ENCODE data around the gene SLC6A13. TPM values are rescaled to one million over a fixed set of nuclear protein-coding genes. Genes with fewer than 3 reads are reported as not detected.

SLC6A13 gene
- total and polyA plus RNA-seq, 7 donors: 0.07 to 1.6 (median 0.50) TPM; not detected in 1

- no peaks in the 10 kb centered on the region for H3K4me1 ChIP-seq
- intact Hi-C loops (cut with DNase I): no loop called here
- peaks cover 3 to 84% of the 10 kb centered on the region in 2 donors for H3K36me3 ChIP-seq (ENCODE audit: insufficient read depth in 1 of 2, low read depth in 1 of 2)
- no peaks in the 10 kb centered on the region for H3K9me3 ChIP-seq
- ATAC-seq (no peak), DNase-seq (no peak)
- no peak overlapping the region for H3K27ac ChIP-seq
- H3K4me3 ChIP-seq: no peak overlapping the region
- TF ChIP-seq CTCF (IDR thresholded peaks at IDR 0.05): no peak
- H3K27me3 ChIP-seq (ENCODE audit: insufficient read depth in 3 of 3, low read length in 2 of 3): no peaks in the 10 kb centered on the region
- WGBS, 3 donors: 94 to 97% (median 94%) methylated on average over 1 of the region's 1 CpG
Measured at GRCh38 chr12:295132-295531, 32.5 kb upstream of the SLC6A13 start.

GRCh38 chr12:293199-293598 is 30.6 kb upstream of the SLC6A13 start:
- H3K27ac ChIP-seq: no peak overlapping the region
- no peak overlapping the region for H3K4me3 ChIP-seq
- ATAC-seq (no peak), DNase-seq (no peak)
- peaks cover 3 to 83% of the 10 kb centered on the region in 2 donors for H3K36me3 ChIP-seq (ENCODE audit: insufficient read depth in 1 of 2, low read depth in 1 of 2)
- TF ChIP-seq CTCF (IDR thresholded peaks at IDR 0.05): no peak
- H3K9me3 ChIP-seq: no peaks in the 10 kb centered on the region
- WGBS, 3 donors: 89 to 92% (median 90%) methylated on average over 5 of the region's 5 CpGs
- intact Hi-C loops (cut with DNase I): no loop called here
- H3K27me3 ChIP-seq (ENCODE audit: insufficient read depth in 3 of 3, low read length in 2 of 3): no peaks in the 10 kb centered on the region
- H3K4me1 ChIP-seq: no peaks in the 10 kb centered on the region

- no peak for ATAC-seq
Measured at GRCh38 chr12:292186-292585, 29.6 kb upstream of the SLC6A13 start.

GRCh38 chr12:291153-291723 is 28.6 kb upstream of the SLC6A13 start:
- Histone ChIP-seq H3K27ac (no peak overlapping the region), H3K27me3 (ENCODE audit: insufficient read depth in 3 of 3, low read length in 2 of 3) (no peaks in the 10 kb centered on the region), H3K4me1 (no peaks in the 10 kb centered on the region), H3K4me3 (no peak overlapping the region), H3K36me3 (ENCODE audit: insufficient read depth in 1 of 2, low read depth in 1 of 2) (peaks cover 3 to 70% of the 10 kb centered on the region in 2 donors), H3K9me3 (no peaks in the 10 kb centered on the region)
- 83 to 89% (median 86%) methylated on average over 1 of the region's 1 CpG for WGBS, 3 donors
- no peak for TF ChIP-seq CTCF (IDR thresholded peaks at IDR 0.05)
- DNase-seq (no peak), ATAC-seq (no peak)
- intact Hi-C loops (cut with DNase I): no loop called here

More at GRCh38 chr12:292186-292585, 29.6 kb upstream of the SLC6A13 start:
- peaks cover 3 to 73% of the 10 kb centered on the region in 2 donors for H3K36me3 ChIP-seq (ENCODE audit: insufficient read depth in 1 of 2, low read depth in 1 of 2)
- WGBS, 3 donors: 72 to 97% (median 78%) methylated on average over 1 of the region's 1 CpG
- no peaks in the 10 kb centered on the region for H3K9me3 ChIP-seq
- no peak overlapping the region for H3K4me3 ChIP-seq
- no peak overlapping the region for H3K27ac ChIP-seq
- no peak for DNase-seq
- intact Hi-C loops (cut with DNase I): no loop called here
- TF ChIP-seq CTCF (IDR thresholded peaks at IDR 0.05): no peak
- H3K27me3 ChIP-seq (ENCODE audit: insufficient read depth in 3 of 3, low read length in 2 of 3): no peaks in the 10 kb centered on the region
- no peaks in the 10 kb centered on the region for H3K4me1 ChIP-seq

GRCh38 chr12:288687-289086 is 26.1 kb upstream of the SLC6A13 start:
- Histone ChIP-seq H3K4me1 (no peaks in the 10 kb centered on the region), H3K27me3 (ENCODE audit: insufficient read depth in 3 of 3, low read length in 2 of 3) (no peaks in the 10 kb centered on the region), H3K36me3 (ENCODE audit: insufficient read depth in 1 of 2, low read depth in 1 of 2) (peaks cover 3 to 71% of the 10 kb centered on the region in 2 donors), H3K4me3 (no peak overlapping the region), H3K27ac (no peak overlapping the region), H3K9me3 (no peaks in the 10 kb centered on the region)
- intact Hi-C loops (cut with DNase I): no loop called here
- DNase-seq (peak in 1 of 2 donors; percentile 30), ATAC-seq (no peak)
- 70 to 83% (median 76%) methylated on average over 5 of the region's 5 CpGs for WGBS, 3 donors
- TF ChIP-seq CTCF (IDR thresholded peaks at IDR 0.05): no peak
